ENCODE results near the gene VARS2.

VARS2 gene

DNA sequence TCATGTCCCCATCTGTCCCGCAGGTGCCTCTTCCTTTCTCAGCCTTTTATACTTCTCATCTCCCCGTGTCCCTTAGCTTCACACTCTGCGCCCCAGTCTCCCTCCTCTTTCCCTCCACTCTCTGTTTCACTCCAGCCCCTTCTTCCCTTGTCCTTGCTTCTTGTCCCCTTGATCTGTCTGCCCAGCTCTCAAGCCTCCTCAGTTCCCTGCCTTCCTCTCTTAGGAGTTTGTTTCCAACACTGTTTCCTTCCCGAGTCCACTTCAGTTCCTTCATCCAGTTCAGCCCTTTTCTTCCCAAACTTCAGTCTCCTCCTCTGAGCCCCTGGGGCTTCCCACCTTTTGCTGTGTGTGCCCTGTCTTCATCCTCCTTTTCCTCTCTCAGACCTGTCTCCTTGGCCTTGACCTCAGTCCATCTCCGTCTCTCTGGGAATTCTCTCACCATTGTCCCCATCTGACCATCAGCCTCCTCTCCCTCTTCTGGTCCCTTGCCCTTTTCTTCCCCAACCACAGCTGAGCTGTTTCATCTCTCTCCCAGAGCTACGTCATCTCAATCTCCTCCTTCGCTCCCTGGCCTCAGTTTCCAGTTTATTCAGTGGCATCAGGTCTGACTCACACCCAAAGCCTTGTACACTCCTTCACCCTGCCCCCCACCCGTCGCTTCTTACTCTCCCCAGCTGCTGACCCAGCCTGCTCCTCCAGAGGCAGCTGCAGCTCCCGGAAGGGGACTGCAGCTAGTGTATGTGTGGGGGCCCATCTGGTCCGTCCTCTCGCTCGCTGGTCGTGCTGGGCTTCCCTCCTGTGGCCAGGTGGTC lies 32.4 kb upstream of the VARS2 start:
- no peak overlapping the region for H3K4me3 ChIP-seq (ENCODE audit: low read length)
- TF ChIP-seq, protein P1, sequence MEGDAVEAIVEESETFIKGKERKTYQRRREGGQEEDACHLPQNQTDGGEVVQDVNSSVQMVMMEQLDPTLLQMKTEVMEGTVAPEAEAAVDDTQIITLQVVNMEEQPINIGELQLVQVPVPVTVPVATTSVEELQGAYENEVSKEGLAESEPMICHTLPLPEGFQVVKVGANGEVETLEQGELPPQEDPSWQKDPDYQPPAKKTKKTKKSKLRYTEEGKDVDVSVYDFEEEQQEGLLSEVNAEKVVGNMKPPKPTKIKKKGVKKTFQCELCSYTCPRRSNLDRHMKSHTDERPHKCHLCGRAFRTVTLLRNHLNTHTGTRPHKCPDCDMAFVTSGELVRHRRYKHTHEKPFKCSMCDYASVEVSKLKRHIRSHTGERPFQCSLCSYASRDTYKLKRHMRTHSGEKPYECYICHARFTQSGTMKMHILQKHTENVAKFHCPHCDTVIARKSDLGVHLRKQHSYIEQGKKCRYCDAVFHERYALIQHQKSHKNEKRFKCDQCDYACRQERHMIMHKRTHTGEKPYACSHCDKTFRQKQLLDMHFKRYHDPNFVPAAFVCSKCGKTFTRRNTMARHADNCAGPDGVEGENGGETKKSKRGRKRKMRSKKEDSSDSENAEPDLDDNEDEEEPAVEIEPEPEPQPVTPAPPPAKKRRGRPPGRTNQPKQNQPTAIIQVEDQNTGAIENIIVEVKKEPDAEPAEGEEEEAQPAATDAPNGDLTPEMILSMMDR (conservative IDR thresholded peaks at IDR 0.05; ENCODE audit: low read depth, low read length) = no peak
- DNase-seq (ENCODE audit: low read depth) = no peak

DNA sequence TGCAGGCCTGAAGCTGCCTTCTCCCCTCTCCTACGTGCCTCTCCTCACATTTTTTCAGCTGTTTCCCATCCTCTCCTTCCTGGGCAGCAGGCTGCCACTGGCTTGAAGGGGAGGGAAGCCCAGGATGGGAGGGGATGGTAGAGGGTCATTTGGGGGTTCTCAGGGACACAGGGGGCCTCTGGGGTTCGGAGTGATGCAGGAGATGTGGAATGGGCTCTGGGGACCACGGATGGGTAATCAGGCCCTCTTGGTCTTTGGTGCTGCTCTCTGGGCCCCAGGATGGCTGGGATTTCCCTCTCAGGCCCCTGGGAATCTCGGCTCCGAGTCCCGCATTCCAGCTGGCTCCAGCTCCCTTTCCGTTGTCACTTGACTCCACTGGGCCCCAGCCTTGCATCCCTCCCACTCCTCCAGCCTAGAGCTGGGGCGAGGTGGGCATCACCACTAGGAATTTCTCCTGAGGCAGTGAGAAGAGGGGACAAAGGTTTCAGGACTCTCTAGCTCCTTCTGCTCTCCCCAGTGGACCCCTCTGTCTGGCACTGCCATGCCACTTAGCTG lies 31.8 kb upstream of the VARS2 start:
- no peak overlapping the region for H3K4me3 ChIP-seq (ENCODE audit: low read length)
- TF ChIP-seq, protein P1 (conservative IDR thresholded peaks at IDR 0.05; ENCODE audit: low read depth, low read length) = no peak
- DNase-seq (ENCODE audit: low read depth) = no peak

DNA sequence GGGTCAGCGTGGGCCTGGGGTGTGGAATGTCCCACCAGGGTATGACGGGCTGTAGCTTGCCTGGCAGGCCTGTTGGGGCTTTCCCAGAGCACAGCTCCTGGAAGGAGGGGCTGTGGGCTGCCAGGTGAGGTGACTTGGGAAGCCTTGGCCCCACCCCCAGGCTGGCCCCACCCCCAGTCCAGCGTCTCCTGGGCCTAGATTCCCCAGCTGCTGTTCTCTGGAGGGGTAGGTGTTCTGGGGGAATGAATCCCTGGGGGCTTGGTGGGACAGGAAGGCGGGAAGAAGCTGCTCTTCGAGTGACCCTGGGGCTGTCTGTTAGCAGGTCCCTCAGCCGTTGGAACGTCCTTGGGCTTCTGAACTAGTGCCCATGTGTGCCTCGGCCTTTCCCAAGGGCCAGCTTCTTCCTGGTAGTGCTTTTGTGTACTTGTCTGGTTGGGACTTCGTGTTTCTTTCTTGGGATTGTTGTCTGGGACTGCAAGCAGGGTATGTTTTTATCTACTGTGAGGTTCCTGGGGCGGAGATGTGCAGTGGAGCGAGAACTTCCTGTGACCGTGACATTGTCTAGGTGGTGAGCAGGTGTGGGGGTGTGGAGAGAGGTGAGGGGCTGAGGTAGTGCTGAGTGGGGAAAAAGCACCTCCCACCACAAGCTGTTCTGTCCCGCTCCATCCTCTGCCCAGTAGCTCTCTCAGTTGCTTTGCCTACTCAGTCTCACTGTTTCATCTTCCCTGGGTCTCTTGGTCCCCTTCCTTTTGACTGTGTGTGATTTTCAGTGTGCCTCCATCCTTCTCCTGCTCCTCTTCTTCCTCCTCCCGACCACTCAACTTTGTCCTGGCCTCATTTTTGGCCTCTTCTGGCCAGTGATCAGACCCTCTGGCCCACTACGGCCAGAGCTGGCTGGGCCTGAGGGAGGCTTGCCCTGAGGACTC lies 31.0 kb upstream of the VARS2 start:
- H3K4me3 ChIP-seq (ENCODE audit: low read length) = peak overlapping the region; percentile 22
- DNase-seq (ENCODE audit: low read depth) = no peak
- TF ChIP-seq, protein P1 (conservative IDR thresholded peaks at IDR 0.05; ENCODE audit: low read depth, low read length) = no peak

DNA sequence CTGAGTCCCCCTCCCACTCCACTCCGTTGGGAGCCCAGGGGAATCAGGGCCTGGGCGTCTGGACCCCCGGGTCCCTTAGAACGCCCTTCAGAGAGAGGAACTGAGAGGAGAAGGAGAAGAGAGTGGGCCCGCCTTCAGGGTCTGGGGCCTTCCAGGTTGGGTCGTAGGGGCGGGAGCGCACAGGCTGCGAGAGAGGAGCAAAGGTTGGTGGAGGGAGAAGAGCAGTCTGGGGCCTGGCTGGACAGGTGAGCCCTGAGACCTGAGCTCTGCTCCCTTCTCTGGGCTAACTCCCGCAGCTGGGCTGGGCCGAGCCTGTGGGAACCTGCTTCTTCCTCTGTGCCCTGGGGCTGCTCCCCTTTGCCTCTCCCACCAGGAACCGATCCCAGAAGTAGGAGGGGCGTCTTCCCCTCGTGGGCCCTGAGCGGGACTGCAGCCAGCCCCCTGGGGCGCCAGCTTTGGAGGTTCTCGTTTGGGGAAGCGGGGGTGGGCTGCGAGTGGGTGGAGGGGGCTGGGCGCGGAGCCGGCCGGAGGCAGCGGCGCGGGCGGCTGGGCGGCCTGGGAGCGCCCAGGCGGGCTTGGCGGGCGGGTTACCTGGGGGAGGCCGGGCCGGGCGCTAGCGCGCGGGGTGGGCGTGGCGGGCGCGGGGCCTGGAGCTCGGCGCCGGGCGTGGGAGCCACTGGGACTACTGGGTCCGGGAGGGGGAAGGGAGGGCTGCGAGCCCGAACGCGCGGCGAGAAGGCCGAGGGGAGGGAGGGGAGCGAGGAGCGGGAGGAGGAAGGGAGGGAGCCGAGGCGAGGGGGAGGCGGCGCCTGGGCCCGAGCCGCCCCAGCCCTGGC lies 30.1 kb upstream of the VARS2 start, which contains the start of gene DDR1:
Gene DDR1 (plus strand): TSS at position 835 of the 836 bp plus-strand sequence. CDS start 4,211 bp downstream, outside the sequence.
- no peak for DNase-seq (ENCODE audit: low read depth)
- TF ChIP-seq, protein P1 (conservative IDR thresholded peaks at IDR 0.05; ENCODE audit: low read depth, low read length) = no peak
- peak within 1 kb of the TSS; percentile 75 for H3K4me3 ChIP-seq (ENCODE audit: low read length)

DNA sequence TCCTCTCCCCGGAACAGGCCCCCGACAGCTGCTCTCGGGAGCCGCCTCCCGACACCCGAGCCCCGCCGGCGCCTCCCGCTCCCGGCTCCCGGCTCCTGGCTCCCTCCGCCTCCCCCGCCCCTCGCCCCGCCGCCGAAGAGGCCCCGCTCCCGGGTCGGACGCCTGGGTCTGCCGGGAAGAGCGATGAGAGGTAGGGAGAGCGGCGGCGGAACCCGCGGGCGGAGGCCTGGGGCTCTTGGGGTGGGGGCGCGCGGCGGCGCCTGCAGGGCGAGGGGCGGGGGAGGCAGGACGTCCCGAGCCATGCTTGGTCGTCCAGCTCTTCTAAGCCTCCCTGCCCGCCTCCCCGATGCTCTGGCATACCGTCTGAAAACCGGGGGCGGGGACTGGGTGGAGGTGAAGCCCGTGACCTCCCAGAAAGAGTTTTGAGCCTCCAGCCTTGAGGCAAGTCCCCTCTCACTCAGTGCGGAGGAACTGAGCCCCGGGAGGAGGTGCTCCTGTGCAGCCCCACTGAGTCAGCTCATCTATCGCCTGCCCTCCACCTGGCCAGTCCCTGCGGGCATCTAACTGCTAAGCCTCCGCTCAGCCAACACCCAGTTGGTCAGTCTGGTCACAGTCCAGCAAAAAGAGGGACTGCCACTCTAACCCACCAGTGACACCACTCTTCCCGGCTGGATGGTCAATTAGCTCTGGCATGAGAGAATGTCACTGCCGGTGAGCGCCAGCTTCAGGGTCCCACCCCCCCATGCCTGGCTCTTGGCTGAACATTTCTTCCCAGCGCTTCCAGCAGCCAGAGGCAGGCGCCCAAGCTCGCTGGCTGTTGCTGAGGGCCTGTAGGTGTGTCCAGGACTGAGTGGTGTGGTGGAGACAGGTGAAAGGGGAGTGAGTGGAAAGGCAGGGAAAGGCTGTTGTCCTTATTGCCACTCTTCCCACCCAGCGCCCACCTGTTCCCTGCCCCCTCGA lies 29.2 kb upstream of the VARS2 start:
- no peak for DNase-seq (ENCODE audit: low read depth)
- H3K4me3 ChIP-seq (ENCODE audit: low read length) = peak overlapping the region; percentile 75
- TF ChIP-seq, protein P1 (conservative IDR thresholded peaks at IDR 0.05; ENCODE audit: low read depth, low read length) = no peak
